ENCODE results near the gene ATP2A2. TPM values are rescaled to one million over a fixed set of nuclear protein-coding genes. Genes with fewer than 3 reads are reported as not detected.

ATP2A2 gene
- total and polyA plus RNA-seq, 2 donors from 2014 or later = 37.2 to 221 TPM

DNA sequence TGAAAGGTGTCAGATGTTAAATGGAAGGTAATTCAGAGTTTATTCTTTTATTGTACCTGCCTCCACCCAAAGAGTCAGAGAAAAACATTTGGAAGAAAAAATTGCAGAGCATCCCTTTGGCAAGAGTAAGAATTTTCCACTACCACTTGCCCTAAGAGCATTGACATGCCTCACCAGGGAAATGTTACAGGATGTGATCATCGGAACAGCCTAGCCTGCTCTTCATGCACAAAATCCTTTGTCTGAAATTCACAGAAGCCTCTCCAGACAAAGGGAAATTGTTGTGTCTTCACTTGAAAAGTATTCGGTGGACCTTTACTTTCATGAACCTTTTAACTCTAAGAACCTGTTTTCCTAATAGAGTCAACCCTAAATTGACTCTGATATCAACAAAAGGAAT, 36.9 kb downstream of the ATP2A2 start:
- DNase-seq = peak in 1 of 5 donors; percentile 14
- Histone ChIP-seq H3K9me3 (ENCODE audit: control insufficient read depth in 2 of 3, insufficient read depth in 1 of 3, low read length in 3 of 3) (no peaks in the 10 kb centered on the region), H3K27me3 (ENCODE audit: control insufficient read depth, insufficient read depth, low read length) (no peaks in the 10 kb centered on the region), H3K4me1 (ENCODE audit: control insufficient read depth in 2 of 3, insufficient read depth in 2 of 3, low read depth in 1 of 3, low read length in 3 of 3) (peaks cover 0 to 5% (median 2%) of the 10 kb centered on the region in 3 donors), H3K9ac (ENCODE audit: low read length in 3 of 3) (no peak overlapping the region), H3K36me3 (ENCODE audit: control insufficient read depth in 2 of 3, insufficient read depth in 3 of 3, low read length in 3 of 3) (peaks cover 0 to 2% (median 1%) of the 10 kb centered on the region in 3 donors), H3K4me3 (ENCODE audit: low read length in 3 of 3) (no peak overlapping the region), H3K27ac (ENCODE audit: low read depth in 2 of 2, low read length in 2 of 2) (no peak overlapping the region)
- intact Hi-C loops (cut with DNase I) = no loop called here
- TF ChIP-seq, protein P1, sequence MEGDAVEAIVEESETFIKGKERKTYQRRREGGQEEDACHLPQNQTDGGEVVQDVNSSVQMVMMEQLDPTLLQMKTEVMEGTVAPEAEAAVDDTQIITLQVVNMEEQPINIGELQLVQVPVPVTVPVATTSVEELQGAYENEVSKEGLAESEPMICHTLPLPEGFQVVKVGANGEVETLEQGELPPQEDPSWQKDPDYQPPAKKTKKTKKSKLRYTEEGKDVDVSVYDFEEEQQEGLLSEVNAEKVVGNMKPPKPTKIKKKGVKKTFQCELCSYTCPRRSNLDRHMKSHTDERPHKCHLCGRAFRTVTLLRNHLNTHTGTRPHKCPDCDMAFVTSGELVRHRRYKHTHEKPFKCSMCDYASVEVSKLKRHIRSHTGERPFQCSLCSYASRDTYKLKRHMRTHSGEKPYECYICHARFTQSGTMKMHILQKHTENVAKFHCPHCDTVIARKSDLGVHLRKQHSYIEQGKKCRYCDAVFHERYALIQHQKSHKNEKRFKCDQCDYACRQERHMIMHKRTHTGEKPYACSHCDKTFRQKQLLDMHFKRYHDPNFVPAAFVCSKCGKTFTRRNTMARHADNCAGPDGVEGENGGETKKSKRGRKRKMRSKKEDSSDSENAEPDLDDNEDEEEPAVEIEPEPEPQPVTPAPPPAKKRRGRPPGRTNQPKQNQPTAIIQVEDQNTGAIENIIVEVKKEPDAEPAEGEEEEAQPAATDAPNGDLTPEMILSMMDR (IDR thresholded peaks at IDR 0.05; ENCODE audit: borderline replicate concordance, extremely low read depth, insufficient read depth) = no peak
- no peak for FAIRE-seq

DNA sequence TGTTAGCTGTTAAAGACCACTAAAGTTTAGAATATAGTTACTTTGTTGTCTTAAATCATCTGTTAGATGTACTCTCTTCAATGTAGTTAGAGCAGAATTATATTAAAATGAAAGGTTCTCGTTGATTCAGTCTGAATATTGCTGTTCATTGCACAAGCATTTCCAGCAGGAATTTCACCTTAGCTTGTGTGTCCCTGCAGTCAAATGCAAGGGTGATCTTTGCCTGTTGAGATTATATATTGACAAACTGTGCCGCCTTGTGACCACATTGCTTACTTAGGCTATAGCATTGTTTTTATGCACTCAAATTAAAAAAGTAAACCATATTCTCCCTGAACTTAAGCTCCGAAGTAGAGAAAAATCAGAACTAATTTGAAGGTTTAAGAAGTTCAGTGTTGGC, 39.5 kb downstream of the ATP2A2 start:
- H3K36me3 ChIP-seq (ENCODE audit: control insufficient read depth in 2 of 3, insufficient read depth in 3 of 3, low read length in 3 of 3) = peaks cover 0 to 7% (median 0%) of the 10 kb centered on the region in 3 donors
- no peak for FAIRE-seq
- H3K27me3 ChIP-seq (ENCODE audit: control insufficient read depth, insufficient read depth, low read length) = no peaks in the 10 kb centered on the region

DNA sequence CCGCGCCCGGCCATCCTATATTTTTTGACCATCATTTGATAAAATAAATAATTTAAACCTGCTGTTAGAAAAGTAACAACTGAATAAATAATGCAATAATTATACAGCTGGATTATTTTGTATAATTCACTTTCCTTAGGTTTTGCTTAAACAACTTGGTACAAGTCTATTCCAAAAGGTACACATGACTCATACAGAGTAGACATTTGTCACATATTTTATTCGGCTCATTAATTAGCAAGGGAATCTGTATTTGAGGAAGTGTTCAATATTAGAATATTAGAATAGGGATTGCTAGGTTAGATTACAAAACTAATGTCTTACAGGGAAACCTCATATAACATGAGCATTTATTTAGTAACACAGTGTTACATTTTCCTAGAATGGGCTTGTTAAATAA, 48.7 kb downstream of the ATP2A2 start:
- intact Hi-C loops (cut with DNase I) = no loop called here
- peaks cover 5 to 69% (median 38%) of the 10 kb centered on the region in 3 donors for H3K36me3 ChIP-seq (ENCODE audit: control insufficient read depth in 2 of 3, insufficient read depth in 3 of 3, low read length in 3 of 3)

More for the DNA sequence above, 39.5 kb downstream of the ATP2A2 start:
- peak in 1 of 5 donors; percentile 12 for DNase-seq
- no peak overlapping the region for H3K4me3 ChIP-seq (ENCODE audit: low read length in 3 of 3)
- H3K9ac ChIP-seq (ENCODE audit: low read length in 3 of 3) = no peak overlapping the region
- intact Hi-C loops (cut with DNase I) = no loop called here
- no peaks in the 10 kb centered on the region for H3K9me3 ChIP-seq (ENCODE audit: control insufficient read depth in 2 of 3, insufficient read depth in 1 of 3, low read length in 3 of 3)
- H3K4me1 ChIP-seq (ENCODE audit: control insufficient read depth in 2 of 3, insufficient read depth in 2 of 3, low read depth in 1 of 3, low read length in 3 of 3) = peaks cover 0 to 5% (median 2%) of the 10 kb centered on the region in 3 donors
- TF ChIP-seq, protein P1 (IDR thresholded peaks at IDR 0.05; ENCODE audit: borderline replicate concordance, extremely low read depth, insufficient read depth) = peak; percentile 11
- no peak overlapping the region for H3K27ac ChIP-seq (ENCODE audit: low read depth in 2 of 2, low read length in 2 of 2)

More for the DNA sequence above, 48.7 kb downstream of the ATP2A2 start:
- H3K27ac ChIP-seq (ENCODE audit: low read depth in 2 of 2, low read length in 2 of 2) = no peak overlapping the region
- H3K9ac ChIP-seq (ENCODE audit: low read length in 3 of 3) = no peak overlapping the region
- no peaks in the 10 kb centered on the region for H3K9me3 ChIP-seq (ENCODE audit: control insufficient read depth in 2 of 3, insufficient read depth in 1 of 3, low read length in 3 of 3)
- TF ChIP-seq, protein P1 (IDR thresholded peaks at IDR 0.05; ENCODE audit: borderline replicate concordance, extremely low read depth, insufficient read depth) = no peak
- FAIRE-seq = no peak
- H3K4me1 ChIP-seq (ENCODE audit: control insufficient read depth in 2 of 3, insufficient read depth in 2 of 3, low read depth in 1 of 3, low read length in 3 of 3) = no peaks in the 10 kb centered on the region
- H3K4me3 ChIP-seq (ENCODE audit: low read length in 3 of 3) = no peak overlapping the region
- no peak for DNase-seq
- no peaks in the 10 kb centered on the region for H3K27me3 ChIP-seq (ENCODE audit: control insufficient read depth, insufficient read depth, low read length)
